Stimulated activated CD4-positive, alpha-beta T cell treated with anti-CD3 and anti-CD28 coated beads, Interleukin-1b, Interleukin-23, amount 100 ng/mL, for 24 hours (primary cell): ENCODE data around the gene ZNF750.

Source experiments
- DNase-seq, 4 experiments: peaks; one replicate each; pipeline ENCODE4 v3.0.0-alpha.2; 2020; ENCODE audit warnings: low read depth in 4 of 4, low spot score in 1 of 4

The ZNF750 gene

DNA sequence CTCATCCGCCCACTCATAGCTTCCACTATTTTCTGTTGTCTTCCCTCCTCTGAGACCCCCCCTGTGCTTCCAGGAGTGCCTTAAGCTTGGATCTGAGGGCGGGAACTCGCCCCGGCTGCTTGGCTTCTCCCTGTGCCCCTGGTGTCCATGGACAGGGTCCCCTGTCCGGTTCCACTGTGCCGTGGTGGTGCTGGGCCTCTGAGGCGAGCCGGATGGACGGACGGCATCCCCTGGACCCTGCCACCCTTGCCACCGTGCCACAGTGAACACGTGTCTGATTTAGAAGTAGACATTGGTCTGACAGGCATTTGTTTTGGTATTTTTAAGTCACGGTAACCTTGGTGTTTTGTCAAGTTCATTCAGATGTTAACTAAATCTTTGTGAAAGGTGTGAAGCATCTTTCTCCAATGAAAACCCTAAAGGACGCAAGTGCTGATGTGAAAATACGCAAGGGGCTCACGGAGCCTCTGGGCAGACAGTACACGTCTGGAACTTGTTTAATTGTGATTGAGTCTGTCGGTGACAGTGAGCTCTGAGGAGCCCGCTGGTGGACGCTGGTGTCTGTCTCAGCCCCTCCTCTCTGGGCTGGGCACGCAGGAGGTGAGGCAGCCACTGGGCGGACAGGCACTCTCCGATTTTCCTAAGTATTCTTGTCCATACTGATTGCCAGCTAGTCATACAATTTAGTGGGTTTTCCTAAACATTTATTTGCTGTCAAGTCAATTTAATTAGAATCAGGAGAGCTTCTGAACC, 26.3 kb downstream of the ZNF750 start:
- DNase-seq, result no peak

DNA sequence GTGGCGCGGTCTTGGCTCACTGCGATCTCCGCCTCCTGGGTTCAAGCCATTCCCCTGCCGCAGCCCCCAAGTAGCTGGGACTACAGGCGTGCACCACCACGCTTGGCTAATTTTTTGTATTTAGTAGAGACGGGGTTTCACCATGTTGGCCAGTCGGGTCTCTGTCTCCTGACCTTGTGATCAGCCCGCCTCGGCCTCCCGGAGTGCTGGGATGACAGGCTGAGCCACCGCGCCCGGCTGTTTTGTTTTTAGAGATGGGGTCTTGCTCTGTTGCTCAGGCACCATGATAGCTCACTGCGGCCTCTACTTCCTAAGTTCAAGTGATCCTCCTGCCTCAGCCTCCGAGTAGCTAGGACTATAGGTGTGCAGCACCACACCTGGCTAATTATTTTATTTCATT, 27.2 kb downstream of the ZNF750 start:
- DNase-seq, result no peak

DNA sequence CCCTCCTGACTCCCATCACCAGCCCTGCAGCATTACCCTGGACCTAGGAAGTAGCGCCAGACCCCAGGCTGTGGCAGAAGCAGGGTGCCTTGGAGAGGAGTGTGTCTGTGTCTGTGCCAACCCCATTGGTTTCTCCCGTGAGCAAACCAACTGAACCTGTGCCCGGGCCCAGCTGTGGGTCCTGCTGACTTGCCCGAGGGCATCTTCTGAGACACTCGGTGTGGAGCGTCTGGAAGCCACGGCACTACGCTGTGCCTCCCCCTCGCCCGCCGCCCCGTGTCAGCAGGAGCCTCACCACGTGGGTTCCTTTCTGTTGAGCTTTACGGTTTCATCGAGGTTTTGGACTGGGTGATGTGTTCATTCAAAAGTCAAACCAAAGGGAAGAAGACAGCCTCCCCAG, 27.8 kb downstream of the ZNF750 start:
- DNase-seq, result no peak

DNA sequence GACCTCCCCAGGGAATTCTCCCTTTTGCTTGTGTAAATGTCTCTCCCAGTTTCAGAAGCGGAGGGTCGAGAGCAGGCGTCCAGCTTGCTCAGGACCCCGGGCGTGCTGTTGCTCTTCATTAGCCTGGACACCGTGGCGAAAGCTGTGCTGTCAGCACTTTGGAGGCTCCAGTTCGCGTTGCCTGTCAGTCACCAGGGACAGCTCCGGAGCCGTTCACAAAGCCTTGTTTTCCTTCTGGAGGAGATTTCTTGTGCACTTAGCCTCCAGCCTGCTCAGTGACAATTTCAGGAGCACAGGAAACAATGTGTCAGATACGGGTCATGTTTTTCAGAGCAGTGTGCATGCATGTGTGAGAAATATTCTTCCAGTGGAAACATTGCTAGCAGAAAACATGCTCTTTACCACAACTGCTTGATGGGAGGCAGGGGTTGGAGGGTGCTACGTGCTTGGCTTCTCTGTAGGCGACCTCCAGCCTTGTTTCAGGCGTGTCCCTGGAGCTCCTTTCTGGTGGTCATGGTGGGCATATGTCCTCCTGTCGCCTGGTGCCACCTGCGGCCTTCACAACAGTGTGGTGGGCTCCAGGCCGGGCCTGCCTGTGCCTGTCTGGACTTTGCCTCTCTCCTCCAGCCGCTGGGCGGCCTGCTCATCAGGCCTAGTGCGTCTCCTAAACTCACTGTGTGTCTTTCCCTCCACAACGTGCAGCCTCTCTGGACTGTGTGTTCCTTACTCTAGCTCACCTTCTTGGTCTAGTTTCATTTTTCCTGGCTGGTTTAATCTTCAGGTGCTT, 29.0 kb downstream of the ZNF750 start:
- DNase-seq, result no peak

DNA sequence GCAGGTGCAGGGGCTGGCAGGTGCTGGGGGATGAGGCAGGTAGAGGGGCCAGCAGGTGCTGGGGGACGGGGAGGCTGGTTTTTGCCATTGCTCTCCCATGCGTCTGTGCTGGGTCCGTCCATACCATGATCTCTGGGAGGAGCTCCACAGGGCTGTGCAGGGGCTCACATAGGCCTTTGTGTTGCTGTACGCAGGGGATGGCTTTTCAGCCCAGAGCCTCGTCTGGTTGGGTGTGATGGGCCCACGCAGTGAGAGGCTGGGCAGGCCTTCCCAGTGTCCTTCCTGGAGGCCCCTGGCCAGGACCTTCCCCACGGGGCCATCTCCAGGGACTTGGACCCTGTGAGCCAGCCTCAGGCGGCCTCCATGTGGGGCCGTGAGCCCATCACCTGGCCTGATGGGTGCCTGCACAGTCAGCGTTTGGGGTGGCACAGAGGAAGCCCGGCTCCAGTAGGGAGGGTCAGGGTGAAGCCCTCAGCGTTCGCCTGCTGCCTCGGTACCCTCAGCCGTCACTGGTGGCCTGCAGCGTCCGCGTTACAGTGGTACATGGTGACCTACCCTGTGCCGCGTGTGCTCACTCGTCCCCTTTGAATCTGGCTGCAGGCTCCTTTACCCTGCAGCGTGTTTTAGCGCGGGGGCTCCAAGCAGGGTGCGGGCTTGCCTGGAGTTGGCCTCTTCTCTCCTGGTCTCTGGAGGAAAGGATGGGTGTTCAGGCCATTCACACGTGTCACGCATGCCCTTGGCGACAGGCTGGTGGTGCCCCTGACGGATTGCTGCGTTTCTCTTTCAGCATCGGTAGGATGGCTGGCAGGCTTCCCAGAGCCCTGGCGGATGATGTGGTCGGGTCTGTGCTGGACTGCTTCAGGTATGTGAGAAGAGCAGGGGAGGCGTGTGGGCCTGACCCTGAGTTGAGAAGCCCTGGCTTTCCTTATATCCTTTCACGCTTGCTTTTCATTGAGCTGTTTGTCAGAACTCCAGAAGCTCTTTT, 30.6 kb downstream of the ZNF750 start:
- DNase-seq, result no peak

DNA sequence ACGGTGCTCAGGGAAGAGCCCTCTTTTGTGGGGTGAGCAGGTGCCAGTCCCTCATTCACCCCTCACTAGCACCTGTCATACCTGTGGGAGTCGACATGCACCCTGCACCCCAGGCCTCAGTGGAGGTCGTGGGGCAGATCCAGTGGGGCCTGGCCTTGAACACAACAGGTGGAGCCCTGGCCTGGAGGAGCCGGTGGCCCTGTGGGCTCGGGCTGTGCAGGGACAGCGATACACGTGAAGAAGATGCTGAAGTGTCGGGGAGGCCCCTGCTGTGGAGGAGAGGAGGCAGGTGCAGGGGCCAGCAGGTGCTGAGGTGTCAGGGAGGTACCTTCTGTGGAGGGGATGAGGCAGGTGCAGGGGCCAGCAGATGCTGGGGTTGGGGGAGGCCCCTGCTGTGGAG, 31.8 kb downstream of the ZNF750 start:
- no peak for DNase-seq

DNA sequence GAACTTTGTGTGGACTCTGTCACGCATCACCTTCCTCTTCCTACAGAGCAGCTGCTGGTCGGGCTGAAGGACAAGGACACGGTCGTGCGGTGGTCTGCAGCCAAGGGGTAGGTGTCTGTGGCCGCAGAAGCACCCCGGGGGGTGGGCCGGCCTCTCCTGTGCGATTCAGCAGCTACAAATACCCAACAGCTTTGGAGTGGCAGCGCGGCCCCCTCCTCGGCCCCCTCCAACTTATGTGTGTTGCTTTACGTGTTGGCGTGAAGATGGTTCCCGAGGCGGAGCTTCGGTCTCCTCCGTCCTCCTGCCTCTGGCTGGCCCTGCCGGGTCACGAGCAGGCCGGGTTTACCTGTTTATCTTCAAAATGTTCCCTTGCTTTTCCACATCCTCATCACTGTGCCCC, 32.3 kb downstream of the ZNF750 start:
- DNase-seq, result no peak

DNA sequence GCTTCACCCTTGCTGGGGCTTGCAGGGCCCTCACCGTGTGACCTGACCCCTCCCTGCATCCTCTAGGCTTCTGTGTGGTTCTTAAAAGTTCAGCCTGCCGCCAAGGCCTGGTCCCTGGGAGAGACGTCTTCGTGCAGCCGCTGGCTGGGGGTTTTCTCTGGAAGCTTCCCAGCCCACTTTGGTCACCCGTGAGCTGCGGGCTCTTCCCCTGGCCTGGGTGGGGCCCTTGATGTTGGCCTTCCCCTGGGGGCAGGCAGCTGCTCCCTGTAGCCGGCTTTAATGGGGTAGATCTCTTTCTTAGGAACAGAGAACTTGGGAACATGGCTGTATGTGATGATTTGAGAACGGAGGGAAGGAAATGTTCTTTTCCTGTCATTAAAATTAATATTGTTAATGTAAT, 32.7 kb downstream of the ZNF750 start:
- DNase-seq, result no peak

DNA sequence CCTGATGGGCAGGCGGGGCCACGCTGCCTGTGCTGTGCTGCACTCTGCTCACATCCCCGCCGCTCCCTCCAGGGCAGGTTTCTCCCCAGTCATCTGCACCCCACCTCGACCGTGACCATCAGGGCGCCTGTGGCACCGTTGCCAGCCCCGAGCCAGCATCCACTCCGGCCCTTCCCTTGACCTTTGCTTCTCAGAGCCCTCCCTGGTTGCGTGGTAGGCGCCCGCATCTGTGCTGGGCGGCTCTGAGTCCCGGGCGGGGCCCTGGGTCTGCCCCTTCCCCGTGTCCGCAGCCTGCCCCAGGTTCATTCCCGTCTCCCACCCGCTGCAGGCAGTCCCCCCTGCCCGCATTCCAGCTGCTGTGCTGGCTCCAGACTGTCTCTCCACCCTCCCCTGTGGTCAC, 33.2 kb downstream of the ZNF750 start:
- no peak for DNase-seq

DNA sequence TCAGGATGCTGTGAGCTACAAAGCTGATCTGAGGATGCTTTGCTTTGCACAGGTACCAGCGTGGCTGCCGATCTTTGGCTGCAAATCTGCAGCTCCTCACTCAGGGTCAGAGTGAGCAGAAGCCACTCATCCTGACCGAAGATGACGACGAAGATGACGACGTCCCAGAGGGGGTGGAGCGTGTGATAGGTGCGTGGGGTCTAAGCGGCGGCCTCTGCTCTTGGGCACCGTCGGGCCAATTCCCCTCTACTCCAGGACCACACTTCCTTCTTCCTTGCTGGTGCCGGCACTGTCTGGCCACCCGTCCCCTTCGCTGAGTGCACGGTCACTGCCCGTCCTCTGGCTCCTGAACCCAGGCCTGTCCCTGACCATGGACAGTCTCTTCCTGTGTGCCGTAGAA, 34.0 kb downstream of the ZNF750 start:
- no peak for DNase-seq

DNA sequence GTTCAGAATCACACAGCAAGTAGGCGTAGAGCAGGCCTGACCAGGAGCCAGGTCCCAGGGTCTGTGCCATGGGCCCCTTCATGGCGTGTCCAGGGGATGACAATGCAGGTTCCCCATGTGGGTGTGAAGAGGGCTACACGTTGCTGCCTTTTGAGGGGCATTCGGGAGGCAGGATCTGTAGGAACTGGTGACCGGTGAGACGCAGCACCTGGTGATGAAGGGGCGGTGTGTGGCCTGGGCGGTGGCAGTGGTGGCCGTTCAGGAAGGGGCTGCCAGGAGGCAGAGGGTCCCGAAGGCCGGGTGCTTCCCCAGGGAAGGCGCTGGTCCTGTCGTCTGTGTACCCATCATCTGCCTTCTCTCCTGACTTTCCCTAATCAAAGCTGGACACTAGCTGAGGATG, 34.6 kb downstream of the ZNF750 start:
- no peak for DNase-seq

DNA sequence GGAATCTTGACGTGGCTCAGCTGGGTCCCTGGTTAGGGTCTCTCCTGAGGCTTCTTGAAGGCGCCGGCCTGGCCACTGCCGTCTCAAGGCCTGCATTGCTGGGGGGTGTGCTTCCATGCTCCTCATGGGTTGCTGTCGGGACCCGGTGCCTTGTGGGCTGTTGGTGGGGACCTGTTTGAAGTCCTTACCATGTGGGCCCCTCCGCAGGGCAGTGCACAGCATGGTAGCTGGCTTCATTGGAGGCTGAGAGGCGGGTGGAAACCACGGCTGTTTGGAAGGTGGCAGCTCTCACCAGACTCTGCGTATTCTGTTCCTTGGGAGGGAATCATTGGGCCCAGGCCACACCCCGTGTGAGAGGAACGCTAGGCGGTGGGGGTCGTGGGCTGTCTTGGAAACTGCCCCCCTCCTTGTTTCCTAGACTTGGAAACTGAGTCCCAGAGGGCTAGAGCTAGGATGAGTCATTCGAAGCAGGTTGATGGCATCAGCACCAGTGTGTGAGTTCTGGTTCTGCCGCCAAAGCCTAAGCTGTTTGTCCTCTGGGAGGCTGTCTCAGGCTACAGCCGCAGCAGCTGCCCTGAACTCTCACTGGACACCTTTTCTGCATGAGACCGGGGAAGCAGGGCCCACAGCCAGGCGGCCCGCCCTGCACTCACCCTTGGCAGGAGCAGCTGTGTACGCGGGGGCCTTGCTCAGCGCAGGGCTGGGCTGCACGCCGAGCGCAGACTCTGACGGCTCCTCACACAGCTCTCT, 35.2 kb downstream of the ZNF750 start:
- DNase-seq, result no peak

DNA sequence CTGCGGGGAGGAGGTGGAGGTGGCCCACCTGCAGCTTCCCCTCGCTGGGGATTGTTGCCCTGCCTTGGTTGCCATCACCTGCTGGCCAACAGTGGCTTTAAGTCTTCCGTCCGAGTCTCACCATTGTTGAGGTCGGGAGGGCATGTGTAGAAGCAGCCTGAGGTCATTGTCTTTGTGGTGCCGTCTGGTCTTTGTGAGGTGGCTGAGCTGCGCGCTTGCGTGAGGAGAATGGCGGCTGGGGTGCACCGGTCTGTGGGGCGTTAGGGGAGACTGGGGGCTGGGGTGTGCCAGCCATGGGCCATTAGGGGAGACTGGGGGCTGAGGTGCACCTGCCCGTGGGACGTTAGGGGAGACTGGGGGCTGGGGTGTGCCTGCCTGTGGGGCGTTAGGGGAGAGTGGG, 36.2 kb downstream of the ZNF750 start:
- no peak for DNase-seq

DNA sequence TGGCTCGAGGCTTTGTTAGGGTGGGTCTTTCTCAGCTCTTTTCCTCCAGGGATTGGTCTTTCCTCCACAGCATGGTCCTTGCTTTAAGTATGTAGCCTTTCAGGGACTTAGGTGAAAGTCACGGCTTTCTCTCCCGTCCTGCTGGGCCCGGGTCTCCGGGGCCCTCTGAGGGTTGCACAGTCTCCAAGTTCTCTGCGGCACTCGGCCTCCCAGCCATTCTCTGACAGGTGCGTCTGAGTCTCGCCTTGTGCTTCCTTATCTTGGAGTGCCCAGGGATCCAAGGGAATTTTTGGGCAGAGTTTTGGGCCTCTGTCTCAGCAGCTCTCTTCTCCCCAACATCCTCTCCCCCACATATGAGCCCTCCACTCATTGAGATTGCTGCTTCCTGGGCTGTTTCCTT, 36.6 kb downstream of the ZNF750 start:
- DNase-seq, result no peak

DNA sequence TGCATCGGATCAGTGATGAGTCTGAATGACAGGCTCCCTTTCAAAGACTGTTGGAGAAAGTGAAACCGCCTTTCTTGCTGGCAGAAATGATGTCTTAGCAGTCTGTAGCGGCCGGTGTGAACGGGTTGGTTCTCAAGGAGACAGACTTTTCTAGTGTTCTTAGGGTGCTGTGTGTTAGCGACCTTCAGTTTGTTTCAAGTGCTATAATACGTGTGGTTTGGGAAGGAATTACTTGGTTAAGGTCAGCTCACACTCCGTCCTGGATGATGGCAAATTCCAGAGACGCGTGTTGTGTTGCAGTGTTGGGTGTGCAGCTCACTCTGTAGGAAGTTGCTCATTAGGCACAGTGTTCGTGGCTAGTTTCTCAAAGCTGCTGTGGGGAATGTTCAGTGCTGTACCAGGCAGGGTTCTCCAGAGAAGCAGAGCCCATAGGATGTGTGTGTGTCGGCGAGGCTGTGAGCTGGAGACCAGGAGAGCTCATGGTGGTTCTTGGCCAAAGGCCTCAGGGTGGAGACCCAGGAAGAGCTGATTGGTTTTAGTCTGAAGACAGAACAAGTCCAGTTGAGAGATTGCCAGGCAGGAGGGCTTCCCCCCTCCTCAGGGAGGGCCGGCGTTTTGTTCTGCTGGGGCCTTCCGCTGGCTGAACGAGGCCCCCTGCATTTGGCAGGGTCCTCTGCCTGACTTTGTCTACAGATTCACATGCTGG, 37.6 kb downstream of the ZNF750 start:
- no peak for DNase-seq

DNA sequence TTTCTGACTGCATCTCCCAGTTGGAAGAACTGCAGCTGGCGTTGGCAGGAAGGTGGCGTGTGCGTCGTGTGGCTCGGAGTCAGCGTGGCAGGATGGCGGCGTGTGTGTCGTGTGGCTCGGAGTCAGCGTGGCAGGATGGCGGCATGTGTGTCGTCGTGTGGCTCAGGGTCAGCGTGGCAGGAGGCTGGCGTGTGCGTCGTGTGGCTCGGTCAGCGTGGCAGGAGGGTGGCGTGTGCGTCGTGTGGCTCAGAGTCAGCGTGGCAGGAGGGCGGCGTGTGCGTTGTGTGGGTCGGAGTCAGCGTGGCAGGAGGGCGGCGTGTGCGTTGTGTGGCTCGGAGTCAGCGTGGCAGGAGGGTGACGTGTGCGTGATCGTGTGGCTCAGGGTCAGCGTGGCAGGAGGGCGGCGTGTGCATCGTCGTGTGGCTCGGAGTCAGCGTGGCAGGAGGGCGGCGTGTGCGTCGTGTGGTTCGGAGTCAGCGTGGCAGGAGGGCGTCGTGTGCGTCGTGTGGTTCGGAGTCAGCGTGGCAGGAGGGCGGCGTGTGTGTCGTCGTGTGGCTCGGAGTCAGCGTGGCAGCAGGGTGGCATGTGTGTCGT, 38.3 kb downstream of the ZNF750 start:
- DNase-seq, result no peak

DNA sequence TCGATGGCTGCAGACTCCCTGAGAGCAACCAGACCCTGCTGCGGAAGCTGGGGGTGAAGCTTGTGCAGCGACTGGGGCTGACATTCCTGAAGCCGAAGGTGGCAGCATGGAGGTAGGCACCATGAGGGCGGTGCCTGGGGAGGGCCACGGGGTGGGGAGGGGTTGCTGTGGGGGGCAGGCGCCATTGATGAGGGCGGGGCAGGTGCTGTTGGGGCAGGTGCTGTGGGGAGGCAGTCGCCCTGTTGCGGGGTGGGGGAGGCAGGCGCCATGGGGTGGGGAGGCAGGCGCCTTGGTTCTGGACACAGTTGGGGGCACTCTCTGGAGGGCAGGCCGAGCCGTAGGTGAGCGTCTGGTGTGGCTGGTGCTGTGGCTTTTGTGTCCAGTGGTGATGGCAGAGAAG, 38.9 kb downstream of the ZNF750 start:
- DNase-seq, result no peak

DNA sequence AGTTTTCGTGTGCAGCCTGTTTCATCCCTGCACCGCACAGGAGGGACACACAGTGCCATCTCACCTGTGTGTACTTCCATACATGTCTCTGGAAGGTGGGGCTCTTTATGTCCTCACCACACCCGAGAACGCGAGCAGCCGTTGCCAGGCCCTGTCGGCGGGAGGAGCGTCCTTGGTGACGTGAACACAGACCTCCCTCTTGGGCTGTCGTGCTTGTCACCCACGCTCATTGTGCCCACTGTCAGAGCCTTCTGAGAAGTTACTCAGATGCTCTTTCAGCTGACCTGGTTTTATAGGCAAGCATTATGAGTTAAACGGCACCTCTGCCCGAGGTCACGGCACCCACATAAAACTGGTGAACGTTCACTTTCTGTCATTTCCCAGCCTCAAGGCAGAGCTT, 40.2 kb downstream of the ZNF750 start:
- DNase-seq, result no peak

DNA sequence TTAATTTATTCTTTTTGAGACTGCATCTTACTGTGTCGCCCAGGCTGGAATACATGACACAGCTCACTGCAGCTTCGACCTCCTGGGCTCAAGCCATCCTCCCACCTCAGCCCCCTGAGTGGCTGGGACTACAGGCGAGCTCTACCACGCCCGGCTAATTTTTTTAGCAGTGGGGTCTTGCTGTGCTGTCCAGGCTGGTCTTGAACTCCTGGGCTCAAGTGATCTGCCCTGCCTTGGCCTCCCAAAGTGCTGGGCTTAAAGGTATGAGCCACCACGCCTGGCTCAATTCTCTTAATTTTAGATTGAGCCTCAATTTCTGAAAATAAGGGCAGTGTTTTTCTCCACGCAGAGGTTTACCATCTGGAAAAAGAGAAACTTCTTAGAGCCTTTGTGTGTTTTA, 41.1 kb downstream of the ZNF750 start:
- DNase-seq, result no peak

DNA sequence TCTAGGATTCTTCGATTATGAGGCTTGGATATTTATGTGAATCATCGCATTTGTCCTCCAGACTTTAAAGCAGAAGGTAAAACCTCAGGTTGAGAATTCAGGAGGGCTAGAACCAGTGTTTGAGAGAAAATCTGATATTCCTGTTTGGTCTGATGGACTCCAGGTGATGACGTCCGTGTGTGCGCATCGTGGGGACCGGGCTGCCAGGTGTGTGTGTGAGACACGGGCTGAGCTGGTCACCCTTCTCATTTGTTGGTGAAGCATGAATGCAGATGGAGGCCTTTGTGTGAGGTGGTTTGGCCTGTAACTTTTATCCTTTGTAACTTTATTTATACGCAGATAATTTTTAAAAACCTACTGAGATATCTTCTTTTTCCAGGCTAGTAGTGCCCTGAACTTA, 42.8 kb downstream of the ZNF750 start:
- no peak for DNase-seq
